K562 treated with DMSO at 1 percent for 24 hours (cell line): ENCODE measurements around the gene OSBPL3. TPM values are rescaled to one million over a fixed set of nuclear protein-coding genes. Genes with fewer than 3 reads are reported as not detected.

ENCODE experiments used
- total RNA-seq: library from RNA; unstranded; fragments of 300-600 nt; gene quantifications from 2 replicates; pipeline ENCODE4 v1.2.3, GENCODE V29; 2022; ENCODE audit warnings: low read depth; ENCODE audit not compliant: insufficient read depth

The OSBPL3 gene, protein sequence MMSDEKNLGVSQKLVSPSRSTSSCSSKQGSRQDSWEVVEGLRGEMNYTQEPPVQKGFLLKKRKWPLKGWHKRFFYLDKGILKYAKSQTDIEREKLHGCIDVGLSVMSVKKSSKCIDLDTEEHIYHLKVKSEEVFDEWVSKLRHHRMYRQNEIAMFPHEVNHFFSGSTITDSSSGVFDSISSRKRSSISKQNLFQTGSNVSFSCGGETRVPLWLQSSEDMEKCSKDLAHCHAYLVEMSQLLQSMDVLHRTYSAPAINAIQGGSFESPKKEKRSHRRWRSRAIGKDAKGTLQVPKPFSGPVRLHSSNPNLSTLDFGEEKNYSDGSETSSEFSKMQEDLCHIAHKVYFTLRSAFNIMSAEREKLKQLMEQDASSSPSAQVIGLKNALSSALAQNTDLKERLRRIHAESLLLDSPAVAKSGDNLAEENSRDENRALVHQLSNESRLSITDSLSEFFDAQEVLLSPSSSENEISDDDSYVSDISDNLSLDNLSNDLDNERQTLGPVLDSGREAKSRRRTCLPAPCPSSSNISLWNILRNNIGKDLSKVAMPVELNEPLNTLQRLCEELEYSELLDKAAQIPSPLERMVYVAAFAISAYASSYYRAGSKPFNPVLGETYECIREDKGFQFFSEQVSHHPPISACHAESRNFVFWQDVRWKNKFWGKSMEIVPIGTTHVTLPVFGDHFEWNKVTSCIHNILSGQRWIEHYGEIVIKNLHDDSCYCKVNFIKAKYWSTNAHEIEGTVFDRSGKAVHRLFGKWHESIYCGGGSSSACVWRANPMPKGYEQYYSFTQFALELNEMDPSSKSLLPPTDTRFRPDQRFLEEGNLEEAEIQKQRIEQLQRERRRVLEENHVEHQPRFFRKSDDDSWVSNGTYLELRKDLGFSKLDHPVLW
- total RNA-seq, result 7.1 and 9.1 TPM in 2 replicates

DNA sequence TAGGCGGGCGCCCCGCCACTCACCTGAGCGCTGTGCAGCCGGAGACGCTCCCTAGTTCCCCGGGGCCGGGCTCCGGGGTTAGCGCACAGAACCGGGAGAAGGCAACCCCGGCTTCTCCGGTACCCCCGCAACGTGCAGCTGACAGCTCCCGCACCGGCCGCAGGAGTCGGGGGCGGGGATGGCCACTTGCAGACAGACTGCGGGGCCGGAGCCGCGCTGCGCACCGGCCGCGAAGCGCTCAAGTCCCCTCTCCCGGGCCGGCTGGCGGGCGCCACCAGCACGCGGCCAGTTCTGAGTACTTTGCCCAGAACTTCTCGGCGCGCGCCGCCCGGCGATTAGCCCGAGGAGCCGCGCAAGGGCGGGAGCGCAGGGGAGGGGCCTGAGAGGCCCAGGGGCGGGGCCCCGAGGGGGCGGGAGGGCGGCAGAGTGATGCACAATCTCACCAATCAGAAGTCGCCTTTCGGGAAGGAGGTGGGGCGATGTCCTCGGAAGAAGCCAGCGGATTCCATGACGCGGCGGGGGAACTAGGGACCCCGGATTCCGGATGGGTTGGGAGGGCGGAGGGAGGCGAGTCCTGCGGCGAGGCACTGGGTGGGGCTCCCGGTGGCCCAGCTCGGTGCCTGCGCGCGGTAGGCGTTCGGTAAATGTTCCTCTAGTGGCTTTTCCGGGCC lies at the start of gene OSBPL3:
TSS of gene OSBPL3 (minus strand) at position 316 of the 671 bp plus-strand sequence. CDS start 87,706 bp downstream, outside the sequence.

GRCh38 chr7:24757353-24758275 lies 222.4 kb downstream of the OSBPL3 start, which contains the start of gene GSDME:
GSDME (minus strand) TSS chr7:24757464; CDS start chr7:24749774, 7,690 bp downstream.

Other genes starting within 250 kb of the OSBPL3 start
- gene GSDME, start 222.7 kb downstream of the OSBPL3 start, total RNA-seq, result 10.0 and 11.4 TPM in 2 replicates
- 56.5 and 63.0 TPM in 2 replicates for gene CYCS, start 145.1 kb upstream of the OSBPL3 start, total RNA-seq
- not detected in 2 replicates for gene NPVF, start 248.3 kb upstream of the OSBPL3 start, total RNA-seq